Tibial nerve (tissue), 3 donors: Measurements from ENCODE around the gene FANCG.

Experiments used
- EP300 ChIP-seq, 2 donors: sonication (generic); formaldehyde crosslinking; IDR thresholded peaks; one replicate each; pipeline ENCODE4 v1.6.1; 2017; ENCODE audit warnings: antibody characterized with exemption in 2 of 2, mild to moderate bottlenecking in 1 of 2
- POLR2A ChIP-seq, 2 donors: fragments of 450-650 bp; IDR thresholded peaks; one replicate each; pipeline ENCODE4 v1.6.1; 2017; ENCODE audit warnings: antibody characterized with exemption in 2 of 2, mild to moderate bottlenecking in 2 of 2, moderate library complexity in 2 of 2

- no peak for TF ChIP-seq EP300 (IDR thresholded peaks at IDR 0.05)
- TF ChIP-seq POLR2A (IDR thresholded peaks at IDR 0.05) = no peak
Measured at GRCh38 chr9:35105571-35106342, 26.0 kb upstream of the FANCG start.
